ENCODE results near the gene SSX2IP. TPM values are rescaled to one million over a fixed set of nuclear protein-coding genes. Genes with fewer than 3 reads are reported as not detected.

SSX2IP gene
- total and polyA plus RNA-seq, 9 of the 15 experiments (the other 6 are each of a cell fraction or from before 2014, with no cell fraction given), result 20.6 to 96.7 (median 61.7) TPM

GRCh38 chr1:84735483-84735882, 45.2 kb upstream of the SSX2IP start:
- FAIRE-seq, result no peak
- no peak overlapping the region for H3K27ac ChIP-seq (ENCODE audit: extremely low read depth, low read depth, low read length)
- H2AFZ ChIP-seq (ENCODE audit: low read depth, low read length), result no peak overlapping the region
- no peak for DNase-seq (ENCODE audit: extremely low read depth in 1 of 4, low spot score in 3 of 4)
- no TSS peak for BruUV-seq (replicated peaks)
- no peaks in the 10 kb centered on the region for H3K36me3 ChIP-seq (ENCODE audit: control insufficient read depth, insufficient read depth, low read length)
- no peaks in the 10 kb centered on the region for H4K20me1 ChIP-seq (replicated peaks; ENCODE audit: control insufficient read depth, insufficient read depth, low read length)
- 7% methylated on average over 1 of the region's 1 CpG for WGBS (ENCODE audit: insufficient coverage, low coverage, missing lambda C conversion rate)
- H3K79me2 ChIP-seq (ENCODE audit: control insufficient read depth, insufficient read depth, low read length), result no peaks in the 10 kb centered on the region
- in situ Hi-C loops (cut with MboI) (no loop called here), intact Hi-C loops (cut with micrococcal nuclease) (no loop called here)
- H3K27me3 ChIP-seq (ENCODE audit: control insufficient read depth in 2 of 2, insufficient read depth in 2 of 2, low read length in 2 of 2), result no peaks in the 10 kb centered on the region
- H3K4me3 ChIP-seq, result no peak overlapping the region
- H3K9ac ChIP-seq (ENCODE audit: insufficient read depth in 1 of 2, low read depth in 2 of 2, low read length in 2 of 2), result no peak overlapping the region
- H3K9me3 ChIP-seq (replicated peaks; ENCODE audit: control insufficient read depth, insufficient read depth, low read depth, low read length), result no peaks in the 10 kb centered on the region; the same call in 1 of the 2 replicates
- ATAC-seq, result no peak
- CTCF ChIA-PET (ENCODE audit: low intra/inter-chr PET ratio), result no interaction called here
- peaks cover 0 to 5% of the 10 kb centered on the region in 2 experiments; a peak in 1 of 5 replicates for H3K4me1 ChIP-seq (replicated peaks in 1 of 2; ENCODE audit: control insufficient read depth in 2 of 2, insufficient read depth in 2 of 2, low read length in 2 of 2)
- H3K9me1 ChIP-seq (ENCODE audit: control insufficient read depth, insufficient read depth, low read length), result no peaks in the 10 kb centered on the region
- POLR2A ChIA-PET, result no interaction called here
- no peak for TF ChIP-seq ZNF507 (tag; conservative IDR thresholded peaks at IDR 0.05)
- no peak for TF ChIP-seq TAF15 (IDR thresholded peaks at IDR 0.05; ENCODE audit: low read depth, low read length)
- TF ChIP-seq GTF2A2 (tag; IDR thresholded peaks at IDR 0.05), result no peak
- no peak for TF ChIP-seq ZNF263 (CRISPR knock-in tag; IDR thresholded peaks at IDR 0.05; ENCODE audit: borderline replicate concordance)
- TF ChIP-seq NUFIP1 (IDR thresholded peaks at IDR 0.05; ENCODE audit: partially characterized antibody), result no peak
- no peak overlapping the region for H3K4me2 ChIP-seq (ENCODE audit: insufficient read depth, low read length)

DNA sequence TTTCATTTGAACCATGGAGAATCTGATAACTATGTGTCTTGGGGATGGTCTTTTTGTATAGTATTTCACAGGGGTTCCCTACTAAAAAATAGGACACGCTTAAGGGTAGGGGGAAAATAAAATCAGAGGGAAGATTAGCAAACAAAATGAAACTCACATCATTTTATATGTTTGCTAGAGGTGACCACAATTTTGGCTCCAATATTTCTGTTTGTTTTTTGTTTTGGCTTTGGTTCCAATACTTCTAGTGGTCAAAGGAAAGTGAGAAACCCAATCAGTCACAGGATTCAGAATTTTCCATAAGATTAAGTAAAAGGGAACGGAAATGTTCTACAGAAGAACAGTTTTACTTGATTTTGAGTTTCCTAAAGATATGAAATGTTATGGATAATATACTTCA, 42.3 kb upstream of the SSX2IP start:
- Histone ChIP-seq H3K27me3 (ENCODE audit: control insufficient read depth in 2 of 2, insufficient read depth in 2 of 2, low read length in 2 of 2) (no peaks in the 10 kb centered on the region), H3K9me3 (replicated peaks; ENCODE audit: control insufficient read depth, insufficient read depth, low read depth, low read length) (no peaks in the 10 kb centered on the region; the same call in 1 of the 2 replicates), H3K4me2 (ENCODE audit: insufficient read depth, low read length) (no peak overlapping the region), H3K4me1 (replicated peaks in 1 of 2; ENCODE audit: control insufficient read depth in 2 of 2, insufficient read depth in 2 of 2, low read length in 2 of 2) (peaks cover 0 to 3% of the 10 kb centered on the region in 2 experiments; a peak in 1 of 5 replicates), H3K9ac (ENCODE audit: insufficient read depth in 1 of 2, low read depth in 2 of 2, low read length in 2 of 2) (no peak overlapping the region), H3K27ac (ENCODE audit: extremely low read depth, low read depth, low read length) (no peak overlapping the region), H3K4me3 (no peak overlapping the region), H3K79me2 (ENCODE audit: control insufficient read depth, insufficient read depth, low read length) (no peaks in the 10 kb centered on the region), H4K20me1 (replicated peaks; ENCODE audit: control insufficient read depth, insufficient read depth, low read length) (no peaks in the 10 kb centered on the region), H3K9me1 (ENCODE audit: control insufficient read depth, insufficient read depth, low read length) (no peaks in the 10 kb centered on the region), H3K36me3 (ENCODE audit: control insufficient read depth, insufficient read depth, low read length) (no peaks in the 10 kb centered on the region), H2AFZ (ENCODE audit: low read depth, low read length) (no peak overlapping the region)
- BruUV-seq (replicated peaks), result no TSS peak
- ChIA-PET CTCF (ENCODE audit: low intra/inter-chr PET ratio) (no interaction called here), POLR2A (interaction anchor here (0.6 kb wide), 1 partner anchor 45 kb away, joined by 3 read pairs; no protein-coding TSS in a partner anchor)
- DNase-seq (ENCODE audit: extremely low read depth in 1 of 4, low spot score in 3 of 4) (no peak), ATAC-seq (no peak), FAIRE-seq (no peak)
- in situ Hi-C loops (cut with MboI) (no loop called here), intact Hi-C loops (cut with micrococcal nuclease) (no loop called here)
- WGBS (ENCODE audit: insufficient coverage, low coverage, missing lambda C conversion rate), result 18% methylated on average over 2 of the region's 2 CpGs
- no peak for TF ChIP-seq ZNF699 (CRISPR knock-in tag; IDR thresholded peaks at IDR 0.05; ENCODE audit: insufficient replicate concordance)
- TF ChIP-seq NEUROD1 (IDR thresholded peaks at IDR 0.05; ENCODE audit: borderline replicate concordance, low read depth, low read length, partially characterized antibody), result no peak
- TF ChIP-seq MAZ (CRISPR knock-in tag; conservative IDR thresholded peaks at IDR 0.05 in 1 of 2, IDR thresholded peaks at IDR 0.05 in 1 of 2), result no peak
- TF ChIP-seq PHTF2 (CRISPR knock-in tag; IDR thresholded peaks at IDR 0.05), result no peak
- TF ChIP-seq ZZZ3 (IDR thresholded peaks at IDR 0.05), result no peak
- no peak for TF ChIP-seq ZNF398 (CRISPR knock-in tag; IDR thresholded peaks at IDR 0.05)
- TF ChIP-seq ATF2 (CRISPR knock-in tag; IDR thresholded peaks at IDR 0.05), result no peak

All from K562 (cell line).